Trophoblast cell (in vitro differentiated cells and primary cell): ENCODE data around the gene DNAH2. TPM values are rescaled to one million over a fixed set of nuclear protein-coding genes. Genes with fewer than 3 reads are reported as not detected.
A peak's percentile ranks its signal among the peaks of the same experiment; 100 is the strongest.

Experiments
- DNase-seq, 2 donors: peaks; one replicate each; pipeline ENCODE4 v3.0.0-alpha.2; 2016
- H2AFZ ChIP-seq: 2 replicates; pipeline ENCODE4 v1.6.1; 2013; ENCODE audit warnings: low read length, moderate library complexity, mild to moderate bottlenecking; ENCODE audit not compliant: insufficient read depth, poor library complexity
- H2AK5ac ChIP-seq: 2 replicates; pipeline ENCODE4 v1.6.1; 2013; ENCODE audit warnings: mild to moderate bottlenecking, low read length
- H2BK120ac ChIP-seq: 2 replicates; pipeline ENCODE4 v1.6.1; 2013; ENCODE audit warnings: low read length, mild to moderate bottlenecking, moderate library complexity; ENCODE audit not compliant: insufficient read depth, poor library complexity
- H2BK12ac ChIP-seq: 2 replicates; pipeline ENCODE4 v1.6.1; 2013; ENCODE audit warnings: mild to moderate bottlenecking, low read length, moderate library complexity
- H2BK5ac ChIP-seq: 2 replicates; pipeline ENCODE4 v1.6.1; 2013; ENCODE audit warnings: low read length, low read depth, moderate library complexity, mild to moderate bottlenecking; ENCODE audit not compliant: poor library complexity
- H3K14ac ChIP-seq: 2 replicates; pipeline ENCODE4 v1.6.1; 2013; ENCODE audit warnings: mild to moderate bottlenecking, low read length
- H3K18ac ChIP-seq: 2 replicates; pipeline ENCODE4 v1.6.1; 2013; ENCODE audit warnings: mild to moderate bottlenecking, low read length
- H3K23ac ChIP-seq: 2 replicates; pipeline ENCODE4 v1.6.1; 2013; ENCODE audit warnings: low read length
- H3K27ac ChIP-seq: 2 replicates; pipeline ENCODE4 v1.5.1; 2013; ENCODE audit warnings: low read depth, mild to moderate bottlenecking, inconsistent platforms, low read length, moderate library complexity
- H3K27me3 ChIP-seq: 2 replicates; pipeline ENCODE4 v1.6.1; 2013; ENCODE audit warnings: inconsistent platforms, mild to moderate bottlenecking, low read length, moderate library complexity; ENCODE audit not compliant: insufficient read depth
- H3K36me3 ChIP-seq, 2 experiments: 1 replicate in 1 of 2; 2 replicates in 1 of 2; pipeline ENCODE4 v1.6.1; 2013; ENCODE audit warnings: low read length in 2 of 2, mild to moderate bottlenecking in 2 of 2, moderate library complexity in 1 of 2; ENCODE audit not compliant: insufficient read depth in 2 of 2, control insufficient read depth in 1 of 2
- H3K4ac ChIP-seq: 2 replicates; pipeline ENCODE4 v1.6.1; 2013; ENCODE audit warnings: low read depth, mild to moderate bottlenecking, low read length, moderate library complexity
- H3K4me1 ChIP-seq, 2 experiments: 1 replicate in 1 of 2; 2 replicates in 1 of 2; pipeline ENCODE4 v1.6.1; 2013; ENCODE audit warnings: low read length in 2 of 2, mild to moderate bottlenecking in 2 of 2, moderate library complexity in 1 of 2; ENCODE audit not compliant: insufficient read depth in 2 of 2, control insufficient read depth in 1 of 2
- H3K4me2 ChIP-seq: 2 replicates; pipeline ENCODE4 v1.6.1; 2013; ENCODE audit warnings: inconsistent platforms, mild to moderate bottlenecking, low read length, moderate library complexity
- H3K4me3 ChIP-seq: 2 replicates; pipeline ENCODE4 v1.5.1; 2013; ENCODE audit warnings: mild to moderate bottlenecking, low read depth, low read length, inconsistent platforms
- H3K79me1 ChIP-seq: one replicate; pipeline ENCODE4 v1.6.1; 2013; ENCODE audit warnings: low read length
- H3K79me2 ChIP-seq: 2 replicates; pipeline ENCODE4 v1.6.1; 2013; ENCODE audit warnings: low read length, mild to moderate bottlenecking; ENCODE audit not compliant: control insufficient read depth, insufficient read depth, poor library complexity
- H3K9ac ChIP-seq: 2 replicates; pipeline ENCODE4 v1.6.1; 2013; ENCODE audit warnings: mild to moderate bottlenecking, low read length
- H3K9me3 ChIP-seq: 2 replicates; pipeline ENCODE4 v1.6.1; 2013; ENCODE audit warnings: low read depth, mild to moderate bottlenecking, control low read depth, inconsistent platforms, low read length; ENCODE audit not compliant: insufficient read depth
- H4K12ac ChIP-seq: 2 replicates; pipeline ENCODE4 v1.6.1; 2013; ENCODE audit warnings: low read depth, mild to moderate bottlenecking, low read length, moderate library complexity
- H4K8ac ChIP-seq: 2 replicates; pipeline ENCODE4 v1.6.1; 2013; ENCODE audit warnings: low read depth, mild to moderate bottlenecking, low read length, moderate library complexity
- H4K91ac ChIP-seq: one replicate; pipeline ENCODE4 v1.6.1; 2013; ENCODE audit warnings: low read depth, mild to moderate bottlenecking, low read length, moderate library complexity
- WGBS: extraction: QIAGEN DNeasy Blood & Tissue Kit; methylation state at CpG from one replicate; pipeline ENCODE4 v1.1.7; 2013; ENCODE audit warnings: missing lambda C conversion rate; ENCODE audit not compliant: insufficient read length, insufficient coverage; ENCODE audit errors: extremely low coverage; 5-methylcytosine and 5-hydroxymethylcytosine counted together
- polyA plus RNA-seq: library from polyadenylated mRNA; stranded (reverse); fragments of 200-250 nt; gene quantifications from 2 replicates; pipeline ENCODE4 v1.2.3, GENCODE V29; 2013

The DNAH2 gene
- polyA plus RNA-seq: 0.03 and 0.05 TPM in 2 replicates

- Histone ChIP-seq H3K14ac (peak within 1 kb of the TSS; percentile 95), H3K4me2 (peak within 1 kb of the TSS; percentile 75), H2BK5ac (peak within 1 kb of the TSS; percentile 43), H2AK5ac (no peak within 1 kb of the TSS), H3K36me3 (no peaks in the 10 kb centered on the region), H3K4me3 (peak within 1 kb of the TSS; percentile 69), H3K27ac (peak within 1 kb of the TSS; percentile 34), H3K23ac (no peak within 1 kb of the TSS), H2AFZ (peak within 1 kb of the TSS; percentile 98), H3K9ac (no peak within 1 kb of the TSS), H3K18ac (peak within 1 kb of the TSS; percentile 89), H3K27me3 (peaks cover 3% of the 10 kb centered on the region), H4K12ac (peak within 1 kb of the TSS; percentile 77), H4K8ac (peak within 1 kb of the TSS; percentile 97), H3K4ac (peak within 1 kb of the TSS; percentile 65), H3K9me3 (no peaks in the 10 kb centered on the region), H3K79me2 (peaks cover 2% of the 10 kb centered on the region), H3K4me1 (peaks cover 2 to 6% of the 10 kb centered on the region in 2 experiments), H3K79me1 (peaks cover 8% of the 10 kb centered on the region), H2BK120ac (peak within 1 kb of the TSS; percentile 74), H2BK12ac (peak within 1 kb of the TSS; percentile 40), H4K91ac (peak within 1 kb of the TSS; percentile 82)
- WGBS: no CpG with 5 or more reads among the region's 64 CpGs
- peak; percentile 35 to 70 for DNase-seq
Observed at GRCh38 chr17:7716901-7717755, at the start of gene DNAH2. Gene DNAH2 (plus strand): TSS chr17:7717744. CDS start chr17:7719735, 1,991 bp downstream.

GRCh38 chr17:7668482-7668881 lies 49.1 kb upstream of the DNAH2 start:
- H3K4me3 ChIP-seq: no peak overlapping the region
- H4K12ac ChIP-seq: no peak overlapping the region
- H3K14ac ChIP-seq: no peak overlapping the region
- WGBS: no CpG with 5 or more reads among the region's 7 CpGs
- H2AK5ac ChIP-seq: no peak overlapping the region
- H4K8ac ChIP-seq: no peak overlapping the region
- H3K27me3 ChIP-seq: no peaks in the 10 kb centered on the region
- no peak overlapping the region for H2BK120ac ChIP-seq
- H4K91ac ChIP-seq: no peak overlapping the region
- no peaks in the 10 kb centered on the region for H3K4me1 ChIP-seq
- H3K4ac ChIP-seq: no peak overlapping the region
- H3K79me1 ChIP-seq: no peaks in the 10 kb centered on the region
- H2AFZ ChIP-seq: no peak overlapping the region
- H2BK12ac ChIP-seq: no peak overlapping the region
- H3K9ac ChIP-seq: no peak overlapping the region
- no peak overlapping the region for H3K4me2 ChIP-seq
- DNase-seq: no peak
- no peak overlapping the region for H3K23ac ChIP-seq
- no peak overlapping the region for H3K18ac ChIP-seq
- peaks cover under 1% of the 10 kb centered on the region for H3K9me3 ChIP-seq
- H3K36me3 ChIP-seq: peaks cover 39 to 51% of the 10 kb centered on the region in 2 experiments
- no peak overlapping the region for H2BK5ac ChIP-seq
- H3K27ac ChIP-seq: no peak overlapping the region
- H3K79me2 ChIP-seq: no peaks in the 10 kb centered on the region

GRCh38 chr17:7673239-7673638 lies 44.3 kb upstream of the DNAH2 start:
- H3K79me1 ChIP-seq: no peaks in the 10 kb centered on the region
- no peaks in the 10 kb centered on the region for H3K79me2 ChIP-seq
- no peak overlapping the region for H4K8ac ChIP-seq
- no peak overlapping the region for H3K18ac ChIP-seq
- no peak overlapping the region for H3K9ac ChIP-seq
- no peak overlapping the region for H4K12ac ChIP-seq
- peaks cover 8 to 9% of the 10 kb centered on the region in 2 experiments for H3K4me1 ChIP-seq
- no peak overlapping the region for H2AK5ac ChIP-seq
- H2BK12ac ChIP-seq: no peak overlapping the region
- peak in 1 of 2 donors; percentile 21 for DNase-seq
- no peak overlapping the region for H3K4me2 ChIP-seq
- no peaks in the 10 kb centered on the region for H3K27me3 ChIP-seq
- H3K23ac ChIP-seq: no peak overlapping the region
- H3K9me3 ChIP-seq: peaks cover 6% of the 10 kb centered on the region
- no peak overlapping the region for H3K14ac ChIP-seq
- H4K91ac ChIP-seq: no peak overlapping the region
- no peak overlapping the region for H2BK120ac ChIP-seq
- peaks cover 59 to 65% of the 10 kb centered on the region in 2 experiments for H3K36me3 ChIP-seq
- no peak overlapping the region for H2AFZ ChIP-seq
- no peak overlapping the region for H3K4me3 ChIP-seq
- no CpG with 5 or more reads among the region's 2 CpGs for WGBS
- no peak overlapping the region for H3K27ac ChIP-seq
- no peak overlapping the region for H3K4ac ChIP-seq
- no peak overlapping the region for H2BK5ac ChIP-seq

GRCh38 chr17:7674934-7675333 lies 42.6 kb upstream of the DNAH2 start:
- no peak overlapping the region for H2AFZ ChIP-seq
- H3K27me3 ChIP-seq: no peaks in the 10 kb centered on the region
- H3K79me2 ChIP-seq: no peaks in the 10 kb centered on the region
- no peak overlapping the region for H3K14ac ChIP-seq
- no peak overlapping the region for H4K8ac ChIP-seq
- no peaks in the 10 kb centered on the region for H3K79me1 ChIP-seq
- WGBS: no CpG with 5 or more reads among the region's 14 CpGs
- H3K4me3 ChIP-seq: no peak overlapping the region
- no peak overlapping the region for H2BK12ac ChIP-seq
- no peak overlapping the region for H3K27ac ChIP-seq
- H2BK120ac ChIP-seq: no peak overlapping the region
- peaks cover 46 to 50% of the 10 kb centered on the region in 2 experiments for H3K36me3 ChIP-seq
- no peak overlapping the region for H3K4me2 ChIP-seq
- H2BK5ac ChIP-seq: no peak overlapping the region
- no peak overlapping the region for H3K18ac ChIP-seq
- H3K4ac ChIP-seq: no peak overlapping the region
- H3K4me1 ChIP-seq: peaks cover 8 to 9% of the 10 kb centered on the region in 2 experiments
- no peak overlapping the region for H2AK5ac ChIP-seq
- H4K91ac ChIP-seq: no peak overlapping the region
- H3K9ac ChIP-seq: no peak overlapping the region
- no peak overlapping the region for H3K23ac ChIP-seq
- no peak overlapping the region for H4K12ac ChIP-seq
- peaks cover 6% of the 10 kb centered on the region for H3K9me3 ChIP-seq
- no peak for DNase-seq
